Fibroblast of villous mesenchyme (primary cell): Measurements from ENCODE around the gene VPS37D. TPM values are rescaled to one million over a fixed set of nuclear protein-coding genes. Genes with fewer than 3 reads are reported as not detected.

ENCODE experiments used
- DNase-seq: peaks from one replicate; pipeline ENCODE4 v3.0.0-alpha.2; 2010; ENCODE audit warnings: low read depth
- H3K4me3 ChIP-seq: 2 replicates; pipeline ENCODE4 v1.5.1; 2011; ENCODE audit warnings: low read depth, mild to moderate bottlenecking, low read length
- total RNA-seq: library from RNA; depleted of rRNA; stranded (reverse); fragments of >200 nt; gene quantifications from 2 replicates; pipeline ENCODE4 v1.2.3, GENCODE V29; 2012
- TF ChIP-seq, protein P1 (sequence below): IDR thresholded peaks from 2 replicates; pipeline ENCODE4 v1.5.1; 2012; ENCODE audit warnings: low read depth, mild to moderate bottlenecking, low read length; ENCODE audit not compliant: insufficient read depth

The VPS37D gene
- total RNA-seq, 1 donor: 3.0 TPM

GRCh38 chr7:73633323-73633722 lies 34.3 kb upstream of the VPS37D start:
- TF ChIP-seq, protein P1, sequence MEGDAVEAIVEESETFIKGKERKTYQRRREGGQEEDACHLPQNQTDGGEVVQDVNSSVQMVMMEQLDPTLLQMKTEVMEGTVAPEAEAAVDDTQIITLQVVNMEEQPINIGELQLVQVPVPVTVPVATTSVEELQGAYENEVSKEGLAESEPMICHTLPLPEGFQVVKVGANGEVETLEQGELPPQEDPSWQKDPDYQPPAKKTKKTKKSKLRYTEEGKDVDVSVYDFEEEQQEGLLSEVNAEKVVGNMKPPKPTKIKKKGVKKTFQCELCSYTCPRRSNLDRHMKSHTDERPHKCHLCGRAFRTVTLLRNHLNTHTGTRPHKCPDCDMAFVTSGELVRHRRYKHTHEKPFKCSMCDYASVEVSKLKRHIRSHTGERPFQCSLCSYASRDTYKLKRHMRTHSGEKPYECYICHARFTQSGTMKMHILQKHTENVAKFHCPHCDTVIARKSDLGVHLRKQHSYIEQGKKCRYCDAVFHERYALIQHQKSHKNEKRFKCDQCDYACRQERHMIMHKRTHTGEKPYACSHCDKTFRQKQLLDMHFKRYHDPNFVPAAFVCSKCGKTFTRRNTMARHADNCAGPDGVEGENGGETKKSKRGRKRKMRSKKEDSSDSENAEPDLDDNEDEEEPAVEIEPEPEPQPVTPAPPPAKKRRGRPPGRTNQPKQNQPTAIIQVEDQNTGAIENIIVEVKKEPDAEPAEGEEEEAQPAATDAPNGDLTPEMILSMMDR: no peak
- DNase-seq: no peak

DNA sequence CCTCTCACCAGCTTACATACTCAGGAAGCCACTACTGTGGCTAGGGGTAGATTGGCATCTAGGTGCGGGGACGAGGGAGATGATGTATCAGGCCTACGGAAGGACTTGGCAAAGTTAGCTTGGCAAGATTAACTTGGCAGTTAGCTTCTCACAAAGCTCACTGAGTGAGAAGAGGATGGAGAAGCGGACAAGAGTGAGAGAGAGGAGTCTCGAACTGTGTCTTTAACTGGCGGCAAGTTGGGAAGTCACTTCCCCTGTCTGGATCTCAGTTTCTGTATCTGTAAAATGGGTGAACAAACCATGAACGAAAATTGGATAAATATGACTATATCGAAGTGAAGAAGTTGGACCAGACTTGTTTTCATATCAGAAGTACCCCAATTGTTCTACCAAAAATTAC lies 33.8 kb upstream of the VPS37D start:
- no peak for DNase-seq
- H3K4me3 ChIP-seq: no peak overlapping the region
- TF ChIP-seq, protein P1: no peak

More at GRCh38 chr7:73633323-73633722, 34.3 kb upstream of the VPS37D start:
- H3K4me3 ChIP-seq: no peak overlapping the region

GRCh38 chr7:73635428-73636200 lies 32.0 kb upstream of the VPS37D start:
- DNase-seq: no peak
- H3K4me3 ChIP-seq: no peak overlapping the region
- TF ChIP-seq, protein P1: no peak

GRCh38 chr7:73638911-73639310 lies 28.7 kb upstream of the VPS37D start:
- TF ChIP-seq, protein P1: no peak
- no peak overlapping the region for H3K4me3 ChIP-seq
- DNase-seq: no peak

DNA sequence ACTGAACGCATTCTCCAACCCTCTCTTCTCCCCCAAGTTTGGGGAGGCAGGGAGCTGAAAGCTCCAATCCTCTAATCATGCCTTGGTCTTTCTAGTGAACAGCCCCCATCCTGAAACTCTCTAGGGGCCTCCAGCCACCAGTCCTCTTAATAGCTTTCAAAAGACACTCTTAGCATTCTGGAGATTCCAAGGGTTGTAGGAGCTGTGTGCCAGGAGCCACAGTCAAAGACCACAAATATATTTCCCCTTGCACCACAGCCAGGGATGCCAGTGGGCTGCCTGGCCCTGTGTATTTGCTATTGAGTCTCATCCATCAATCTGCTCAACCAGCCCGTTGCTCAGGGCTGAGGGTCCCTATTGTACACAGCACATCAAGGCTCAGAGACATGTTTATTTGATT lies 24.8 kb upstream of the VPS37D start:
- H3K4me3 ChIP-seq: no peak overlapping the region
- DNase-seq: no peak
- TF ChIP-seq, protein P1: no peak

DNA sequence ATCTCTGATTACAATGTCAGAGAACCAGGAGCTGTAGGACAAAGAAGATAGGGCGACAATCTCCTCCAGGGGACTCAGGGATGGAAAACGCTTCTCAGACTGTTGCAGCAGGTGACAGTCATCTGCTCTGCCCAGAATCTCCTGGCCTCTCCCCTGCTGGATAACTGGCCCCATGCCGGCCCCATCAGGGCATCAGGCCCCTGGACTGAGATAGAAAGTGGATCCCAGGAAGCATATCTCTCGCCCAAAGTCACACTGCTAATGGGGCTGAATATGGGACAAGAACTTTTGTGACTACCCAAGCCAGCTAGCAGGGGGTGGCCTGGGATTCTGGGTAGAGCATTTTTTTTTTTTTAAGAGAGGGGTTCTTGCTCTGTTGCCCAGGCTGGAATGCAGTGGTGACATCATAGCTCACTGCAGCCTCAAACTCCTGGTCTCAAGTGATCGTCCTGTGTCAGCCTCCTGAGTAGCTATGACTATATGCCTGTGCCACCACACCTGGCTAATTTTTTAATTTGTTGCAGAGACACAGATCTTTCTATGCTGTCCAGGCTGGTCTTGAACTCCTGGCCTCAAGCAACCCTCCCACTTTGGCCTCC lies 22.8 kb upstream of the VPS37D start:
- TF ChIP-seq, protein P1: no peak

DNA sequence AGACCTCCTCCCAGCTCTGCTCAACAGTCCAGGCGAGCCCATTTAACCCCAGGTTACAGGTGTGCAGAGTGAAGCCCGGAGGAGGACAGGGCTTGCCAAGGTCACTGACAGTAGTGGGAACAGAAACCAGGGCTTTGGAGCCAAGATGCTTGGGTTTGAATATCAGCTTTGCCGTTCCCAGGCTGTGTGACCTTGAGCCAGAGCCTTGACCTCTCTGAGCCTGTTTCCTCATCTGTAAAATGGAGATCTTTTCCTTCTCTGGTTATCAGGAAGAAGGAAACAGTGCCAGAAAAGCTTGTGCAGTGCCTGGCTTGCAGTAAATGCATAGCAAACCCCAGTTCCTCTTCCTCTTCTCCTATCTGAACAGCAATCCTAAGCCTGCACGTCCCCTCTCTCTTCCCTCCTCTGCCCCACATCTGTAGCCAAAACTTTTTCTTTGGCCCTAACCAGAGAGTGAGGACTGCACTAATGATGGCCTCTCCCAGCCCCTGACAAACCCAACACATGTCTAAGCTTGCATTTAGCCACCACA lies 21.9 kb upstream of the VPS37D start:
- no peak for DNase-seq
- no peak overlapping the region for H3K4me3 ChIP-seq
- TF ChIP-seq, protein P1: no peak

More for the DNA sequence above, 22.8 kb upstream of the VPS37D start:
- DNase-seq: no peak
- H3K4me3 ChIP-seq: no peak overlapping the region
